Occipital lobe (tissue), 2 donors: Measurements from ENCODE around the gene WDR27. TPM values are rescaled to one million over a fixed set of nuclear protein-coding genes. Genes with fewer than 3 reads are reported as not detected.
"Not testable (repeated sequence)": the region's sequence is repeated elsewhere in the genome, so short reads cannot be mapped to it uniquely, and the experiment has no call there.

Experiments used
- DNase-seq: peaks from one replicate; lab custom pipeline; 2025; lab: John Stamatoyannopoulos, UW
- total RNA-seq: library from RNA; depleted of rRNA; stranded (reverse); fragments of >200 nt; gene quantifications from one replicate; pipeline ENCODE4 v1.2.3, GENCODE V29; 2014

The WDR27 gene
- total RNA-seq, 1 donor from 2014 or later, result 31.5 TPM

DNA sequence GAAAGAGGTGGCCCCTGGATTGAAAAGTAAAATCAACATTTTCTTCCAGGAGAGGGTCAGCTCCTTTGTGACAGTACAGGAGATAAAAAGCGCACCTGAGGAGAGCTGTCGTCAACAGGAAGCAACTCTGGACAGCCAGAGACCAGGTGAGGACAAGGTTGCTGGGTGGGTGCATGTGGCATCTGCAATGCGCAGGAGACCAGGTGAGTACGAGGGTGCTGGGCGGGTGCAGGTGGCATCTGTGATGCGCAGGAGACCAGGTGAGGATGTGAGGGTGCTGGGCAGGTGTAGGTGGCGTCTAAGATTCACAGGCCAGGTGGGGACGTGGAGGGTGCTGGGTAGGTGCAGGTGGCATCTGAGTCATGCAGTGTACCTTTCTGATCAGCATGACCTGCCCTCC is 38.4 kb downstream of the WDR27 start:
- DNase-seq, result no peak

DNA sequence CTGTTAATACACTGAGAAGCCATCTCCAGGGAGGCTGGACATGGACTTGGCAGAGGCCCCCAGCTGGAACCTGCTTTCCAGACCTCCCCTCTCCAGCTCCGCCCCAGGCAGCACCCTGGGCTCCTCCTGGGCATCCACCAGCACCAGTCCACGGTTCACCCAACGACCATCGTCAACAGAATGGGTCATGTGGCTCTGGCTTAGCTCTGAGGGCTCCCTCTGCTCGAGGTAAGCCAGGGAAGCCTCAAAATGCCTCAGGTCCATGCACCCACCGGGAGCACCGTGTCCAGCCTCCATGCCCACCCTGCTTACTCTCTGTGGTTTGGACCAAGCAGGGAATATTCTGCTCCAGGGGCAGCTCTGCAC is 40.5 kb downstream of the WDR27 start:
- DNase-seq, result no peak

DNA sequence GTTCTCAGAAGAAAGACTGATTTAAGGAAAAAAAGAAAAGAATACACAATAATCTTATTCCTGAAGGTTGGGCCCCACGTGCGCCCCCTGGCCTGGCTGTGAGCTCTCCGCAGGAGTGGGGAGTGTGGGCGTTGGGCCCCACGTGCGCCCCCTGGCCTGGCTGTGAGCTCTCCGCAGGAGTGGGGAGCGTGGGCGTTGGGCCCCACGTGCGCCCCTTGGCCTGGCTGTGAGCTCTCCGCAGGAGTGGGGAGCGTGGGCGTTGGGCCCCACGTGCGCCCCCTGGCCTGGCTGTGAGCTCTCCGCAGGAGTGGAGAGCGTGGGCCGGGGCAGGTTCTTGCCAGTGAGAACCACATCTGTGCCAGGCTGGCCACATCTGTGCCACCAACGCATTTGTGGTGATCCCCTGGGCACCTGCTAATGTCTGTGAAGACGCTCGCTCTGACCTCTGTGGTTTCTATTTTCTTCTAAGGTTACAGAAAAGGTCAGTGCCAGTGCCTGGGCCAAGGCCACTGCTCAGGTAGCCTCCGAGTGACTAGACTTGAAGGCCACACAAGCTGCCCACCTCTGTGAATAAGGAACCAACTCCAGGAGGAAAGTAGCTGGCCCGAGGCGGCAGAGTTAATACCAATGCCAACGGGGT is 41.0 kb downstream of the WDR27 start:
- DNase-seq, result no peak

DNA sequence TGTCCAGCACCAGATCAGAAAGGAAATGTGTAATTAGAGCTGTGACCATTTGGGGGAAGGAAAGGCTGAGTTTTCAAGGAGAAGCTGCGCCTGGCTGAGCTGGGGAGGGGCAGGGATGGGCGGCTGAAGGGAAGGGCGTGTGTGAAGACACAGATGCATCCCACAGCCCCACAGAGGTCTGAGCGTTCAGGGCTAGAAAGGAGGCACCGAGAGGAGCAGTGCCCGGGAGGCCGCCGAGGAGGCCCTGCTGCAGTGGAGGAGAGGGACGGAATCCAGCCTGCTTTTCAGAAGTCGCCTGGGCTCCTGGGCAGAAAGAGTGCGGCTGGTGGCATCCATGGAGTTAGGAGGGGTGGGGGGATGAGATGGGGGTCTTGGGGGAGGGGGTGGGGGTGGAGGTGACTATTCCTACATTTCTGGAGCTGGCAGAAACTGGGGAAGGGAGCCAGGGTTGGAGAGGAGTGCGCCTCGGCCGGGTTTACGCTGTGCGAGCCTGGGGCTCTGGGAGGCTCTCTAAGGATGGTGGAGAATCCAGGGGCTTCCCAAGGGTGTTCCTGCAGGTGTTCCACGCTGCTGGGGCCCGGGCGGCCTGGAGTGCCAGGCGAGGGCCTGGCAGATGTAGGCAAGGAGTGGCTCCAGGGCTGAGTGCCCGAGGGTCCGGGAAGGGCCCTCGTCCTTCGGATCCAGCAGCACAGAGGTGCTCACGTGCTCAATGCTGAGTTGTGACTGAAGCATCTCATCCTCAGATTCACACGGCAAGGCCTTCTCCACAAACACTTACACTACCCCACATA is 41.8 kb downstream of the WDR27 start:
- no peak for DNase-seq

DNA sequence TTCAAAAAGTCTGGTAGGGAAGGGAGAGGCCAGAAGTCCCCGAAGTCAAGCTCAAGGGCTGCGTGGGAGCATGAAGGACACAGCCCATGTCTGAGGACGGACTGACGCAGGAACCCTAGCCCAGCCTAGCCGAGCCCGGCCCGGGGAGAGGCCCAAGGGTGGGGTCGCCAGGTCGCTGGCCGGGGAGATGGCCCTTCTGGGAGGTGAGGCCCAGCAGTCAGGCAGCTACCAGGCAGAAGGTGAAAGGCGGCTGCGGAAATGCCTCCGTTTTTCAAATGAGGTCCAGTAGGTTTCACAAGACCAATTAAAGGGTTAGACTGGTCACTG is 44.6 kb downstream of the WDR27 start:
- no peak for DNase-seq

DNA sequence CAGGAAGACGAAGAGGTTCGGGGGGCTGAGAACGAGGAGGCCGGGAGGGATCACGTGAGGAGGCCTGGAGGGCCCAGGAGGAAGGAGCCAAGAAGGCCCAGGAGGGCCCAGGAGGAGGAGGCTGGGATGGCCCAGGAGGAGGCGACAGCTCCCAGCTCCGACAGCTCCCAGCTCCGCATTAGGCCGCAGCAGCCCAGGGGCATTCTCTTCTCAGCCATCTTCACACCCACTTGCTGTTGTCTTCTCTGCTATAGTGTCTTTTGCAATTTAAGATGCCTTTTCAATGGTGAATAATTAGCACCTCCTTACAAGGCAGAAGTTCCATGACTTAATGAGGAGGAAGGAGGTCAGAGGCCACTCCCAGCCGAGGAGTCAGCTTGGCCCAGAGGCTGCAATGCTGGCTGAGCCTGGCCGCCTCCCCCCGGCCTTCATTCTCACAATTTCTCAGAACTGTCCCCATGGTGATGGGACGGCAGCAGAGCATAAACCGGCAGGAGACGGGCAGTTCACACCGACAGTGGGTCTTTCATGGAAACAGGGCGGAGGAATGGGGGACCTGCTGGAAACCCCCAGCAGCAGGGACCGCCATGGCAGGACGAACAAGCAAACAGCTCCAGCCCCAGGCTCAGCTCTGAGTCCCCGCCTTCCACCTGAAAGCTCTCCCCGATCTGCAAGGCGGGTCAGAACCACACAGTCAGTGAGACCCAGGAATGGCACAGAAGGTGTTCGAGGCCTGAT is 45.1 kb downstream of the WDR27 start:
- no peak for DNase-seq

DNA sequence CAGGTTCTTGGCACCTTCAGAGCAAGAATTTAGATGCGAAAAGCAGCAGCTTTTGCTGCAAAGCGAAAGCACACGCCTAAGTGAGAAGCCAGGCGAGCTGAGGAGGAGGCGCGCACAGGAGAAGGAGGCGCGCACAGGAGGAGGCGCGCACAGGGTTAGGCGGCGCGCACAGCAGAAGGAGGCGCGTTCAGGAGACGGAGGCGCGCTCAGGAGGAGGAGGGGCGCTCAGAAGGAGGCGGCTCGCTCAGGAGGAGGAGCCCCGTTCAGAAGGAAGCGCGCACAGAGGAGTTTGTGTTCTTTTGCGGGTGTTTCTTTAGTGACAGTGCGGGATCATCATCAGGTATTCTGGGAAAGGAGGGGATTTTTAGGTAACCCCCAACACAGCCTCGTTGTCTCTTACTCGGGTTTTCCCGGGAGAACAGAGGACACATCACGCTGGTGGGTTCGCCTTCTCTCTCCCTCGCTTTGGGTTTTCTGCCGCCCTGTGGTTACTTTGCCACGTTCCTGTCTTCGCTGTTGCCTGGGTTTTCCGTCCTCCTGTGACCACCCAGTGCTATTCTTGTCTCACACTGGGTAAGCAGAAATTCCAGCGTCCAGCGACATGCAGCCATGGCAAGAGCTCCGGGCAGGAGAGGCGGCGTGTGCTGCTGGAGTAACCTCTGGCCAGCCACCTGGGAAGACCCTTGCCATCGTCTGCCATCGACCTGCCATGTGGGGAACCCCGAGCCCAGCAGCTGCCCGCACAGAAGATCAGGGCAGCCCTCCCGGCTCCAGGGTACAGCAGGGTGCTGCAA is 47.0 kb downstream of the WDR27 start:
- DNase-seq, result peak; percentile 45

DNA sequence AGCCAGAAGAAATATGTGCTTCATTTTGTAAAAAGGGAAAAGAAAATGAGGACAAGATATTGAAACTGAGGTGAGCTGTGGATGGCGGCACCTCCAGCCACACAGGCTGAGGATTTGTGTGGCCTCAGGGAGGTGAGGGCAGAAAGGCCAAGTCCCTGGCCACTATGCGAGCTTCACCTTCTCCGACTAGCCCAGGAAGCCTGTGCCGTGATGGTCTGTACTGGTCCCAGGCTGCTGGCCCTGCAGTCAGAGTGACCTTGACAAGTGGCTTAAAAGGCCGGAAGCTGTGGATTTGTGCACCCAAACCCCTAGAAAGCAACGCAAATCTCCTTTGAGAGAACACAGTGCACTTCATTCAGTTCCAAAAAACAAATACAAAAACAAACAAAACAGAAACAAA is 48.1 kb downstream of the WDR27 start:
- no peak for DNase-seq

DNA sequence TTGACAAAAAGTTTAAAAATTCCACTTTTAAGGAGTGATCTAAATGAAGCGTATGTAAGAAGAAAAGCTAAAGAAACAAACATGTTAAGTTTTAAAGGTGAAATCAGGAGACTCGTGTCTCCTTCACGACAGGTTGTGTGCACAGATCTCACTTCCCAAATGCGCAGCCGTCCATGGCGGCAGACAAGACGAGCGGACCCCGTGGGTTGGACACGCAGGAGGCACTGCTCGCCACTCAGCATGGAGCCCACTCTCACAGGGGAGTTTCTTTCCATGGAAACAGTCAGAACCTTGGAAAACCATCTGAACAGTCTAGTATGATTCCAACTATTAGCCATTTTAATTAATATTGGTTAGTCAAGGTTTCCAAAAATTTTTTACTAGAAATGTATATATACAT is 48.9 kb downstream of the WDR27 start:
- no peak for DNase-seq

DNA sequence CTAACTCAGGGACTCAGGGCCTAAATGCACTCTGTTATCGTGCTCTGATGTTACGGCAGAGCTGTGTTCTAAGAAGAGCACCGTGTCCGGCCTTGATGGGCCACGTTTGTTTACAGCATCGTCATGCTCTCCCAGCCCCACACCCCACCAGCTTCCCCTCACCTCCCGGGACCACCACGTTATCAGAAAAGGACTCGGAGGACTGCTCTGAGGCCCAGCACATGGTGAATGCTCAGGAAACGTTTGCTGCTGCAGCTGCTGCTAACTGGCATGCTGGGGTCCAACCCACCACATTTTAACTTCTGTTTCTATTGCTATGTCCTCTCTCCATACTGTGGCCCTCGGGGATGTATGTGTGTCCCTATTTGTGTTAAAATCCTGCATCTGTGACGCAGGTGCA is 50.3 kb downstream of the WDR27 start:
- no peak for DNase-seq

DNA sequence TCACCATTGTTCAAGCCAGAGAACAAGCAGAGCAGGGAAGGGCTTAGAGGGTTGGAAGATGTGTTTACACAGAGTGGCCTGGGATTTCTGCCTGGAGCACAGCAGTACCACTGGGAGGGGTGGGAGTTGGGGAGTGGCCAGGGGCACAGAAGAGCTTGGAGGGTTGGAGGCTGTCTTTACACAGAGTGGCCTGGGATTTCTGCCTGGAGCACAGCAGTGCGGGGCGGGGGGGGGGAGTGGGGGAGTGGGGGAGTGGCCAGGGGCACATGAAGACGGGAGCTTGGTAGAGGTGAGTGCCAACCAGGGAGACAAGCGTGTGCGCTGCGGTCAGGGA is 50.9 kb downstream of the WDR27 start:
- no peak for DNase-seq

DNA sequence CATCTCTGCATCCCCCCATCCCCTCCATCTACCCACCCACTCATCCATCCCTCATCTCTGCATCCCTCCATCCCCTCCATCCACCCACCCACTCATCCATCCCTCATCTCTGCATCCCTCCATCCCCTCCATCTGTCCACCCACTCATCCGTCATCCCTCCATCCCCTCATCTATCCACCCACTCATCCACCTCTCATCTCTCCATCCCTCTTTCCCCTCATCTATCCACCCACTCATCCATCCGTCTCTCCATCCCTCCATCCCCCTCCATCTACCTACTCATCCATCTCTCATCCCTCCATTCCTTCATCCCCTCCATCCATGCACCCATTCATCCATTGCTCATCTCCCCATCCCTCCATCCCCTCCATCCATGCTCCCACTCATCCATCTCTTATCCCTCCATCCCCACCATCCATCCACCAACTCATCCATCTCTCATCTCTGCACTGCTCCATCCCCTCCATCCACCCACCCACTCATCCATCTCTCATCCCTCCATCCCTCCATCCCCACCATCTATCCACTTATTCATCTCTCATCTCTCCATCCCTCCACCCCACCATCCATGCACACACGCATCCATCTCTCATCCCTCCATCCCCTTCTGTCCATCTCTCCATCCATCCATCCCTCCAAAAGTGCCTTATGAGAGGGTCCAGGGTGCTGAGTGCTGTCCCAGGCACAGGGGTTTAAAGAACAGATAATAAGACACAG is 51.4 kb downstream of the WDR27 start:
- DNase-seq, result no peak

DNA sequence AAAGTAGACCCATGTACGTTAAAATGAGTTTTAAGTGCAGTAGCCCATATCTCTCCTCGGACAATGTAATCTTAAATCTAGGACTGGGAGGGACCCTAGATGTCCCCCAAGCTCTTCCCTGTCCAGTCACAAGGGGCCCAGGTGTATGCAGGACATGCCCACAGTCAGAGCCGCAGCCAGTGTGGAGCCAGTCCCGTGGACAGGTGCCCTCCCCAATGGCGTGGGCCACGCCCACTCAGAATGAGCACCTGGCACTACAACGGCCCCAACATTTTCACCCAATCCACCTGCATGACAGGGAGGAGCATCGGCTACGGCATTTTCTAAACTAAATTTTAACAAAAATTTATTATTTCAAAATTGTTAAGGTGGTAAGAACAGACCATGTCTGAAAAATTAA is 53.2 kb downstream of the WDR27 start:
- no peak for DNase-seq

DNA sequence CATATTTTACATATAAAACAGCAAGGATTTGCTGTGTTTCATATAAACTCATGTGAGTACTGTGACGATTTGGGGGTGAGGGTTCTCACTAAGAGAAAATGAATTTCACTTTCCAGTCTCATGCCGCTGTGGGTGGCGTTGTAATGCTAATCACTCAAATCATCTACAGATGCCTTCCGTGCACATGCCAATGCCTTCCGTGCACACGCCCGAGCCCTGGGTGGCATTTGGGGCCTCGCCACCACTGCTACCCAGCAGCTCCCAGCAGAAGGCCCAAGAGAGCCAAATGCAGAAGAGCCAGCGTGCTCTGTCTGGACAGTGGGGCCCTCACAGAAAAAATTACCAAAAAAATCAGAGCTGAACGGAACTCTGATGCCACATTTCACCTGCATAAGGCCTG is 53.7 kb downstream of the WDR27 start:
- no peak for DNase-seq

DNA sequence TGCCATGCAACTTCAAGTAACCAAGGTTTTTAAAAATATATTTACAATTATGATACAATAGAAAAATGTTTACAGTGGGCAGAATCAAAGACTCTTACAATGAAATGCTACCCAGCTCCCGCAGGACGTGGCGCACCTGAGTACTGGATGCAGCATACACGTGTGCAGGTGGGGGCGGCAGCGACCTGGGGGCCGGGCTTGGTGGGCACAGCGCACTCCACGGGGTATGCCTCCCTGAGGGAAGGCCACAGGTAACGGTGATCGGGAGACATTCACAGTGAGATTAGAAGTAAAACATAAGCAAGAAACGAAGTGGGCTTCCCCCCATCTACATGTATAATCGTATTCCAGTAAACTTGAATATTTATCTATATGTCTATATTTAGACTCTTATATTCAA is 54.2 kb downstream of the WDR27 start:
- DNase-seq, result no peak

DNA sequence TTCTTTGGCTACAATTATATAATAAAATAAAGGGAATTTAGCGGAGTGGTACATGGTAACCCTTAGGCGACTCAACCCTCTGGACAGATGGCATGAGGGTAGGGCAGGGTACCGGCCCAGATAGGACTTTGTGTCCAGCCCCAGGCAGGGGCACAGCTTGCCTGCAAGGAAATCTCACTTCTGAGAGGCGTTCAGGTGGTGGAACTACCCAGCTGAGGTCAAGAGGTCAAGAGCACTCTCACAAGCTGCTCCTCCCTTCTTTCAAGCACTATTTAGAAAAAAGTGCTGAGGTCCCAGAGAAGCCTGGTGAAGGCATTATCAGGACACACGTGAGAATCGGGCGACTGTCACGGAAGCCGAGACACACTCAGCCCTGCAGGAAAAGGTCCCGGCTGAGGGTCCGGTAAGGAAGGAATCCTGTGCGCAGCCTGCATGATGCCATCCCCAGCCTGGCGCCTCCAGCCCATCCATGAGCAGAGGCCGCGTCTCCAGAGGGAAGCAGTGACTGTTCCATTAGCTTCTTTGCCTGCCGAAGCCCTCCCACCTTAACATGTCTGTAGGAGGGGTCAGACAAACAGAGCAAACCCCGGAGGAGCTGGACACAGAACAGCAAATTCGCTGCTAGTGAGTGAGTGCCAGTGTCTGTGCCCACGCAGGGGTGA is 54.8 kb downstream of the WDR27 start:
- no peak for DNase-seq

DNA sequence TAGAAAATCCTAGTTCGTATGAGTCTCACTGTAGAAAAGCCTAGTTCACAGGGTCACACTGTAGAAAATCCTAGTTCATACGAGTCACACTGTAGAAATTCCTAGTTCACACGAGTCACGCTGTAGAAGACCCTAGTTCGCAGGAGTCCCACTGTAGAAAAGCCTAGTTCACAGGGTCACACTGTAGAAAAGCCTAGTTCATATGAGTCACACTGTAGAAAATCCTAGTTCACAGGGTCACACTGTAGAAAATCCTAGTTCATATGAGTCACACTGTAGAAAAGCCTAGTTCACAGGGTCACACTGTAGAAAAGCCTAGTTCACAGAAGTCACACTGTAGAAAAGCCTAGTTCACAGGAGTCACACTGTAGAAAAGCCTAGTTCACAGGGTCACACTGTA is 56.4 kb downstream of the WDR27 start:
- DNase-seq, result not testable (repeated sequence)

DNA sequence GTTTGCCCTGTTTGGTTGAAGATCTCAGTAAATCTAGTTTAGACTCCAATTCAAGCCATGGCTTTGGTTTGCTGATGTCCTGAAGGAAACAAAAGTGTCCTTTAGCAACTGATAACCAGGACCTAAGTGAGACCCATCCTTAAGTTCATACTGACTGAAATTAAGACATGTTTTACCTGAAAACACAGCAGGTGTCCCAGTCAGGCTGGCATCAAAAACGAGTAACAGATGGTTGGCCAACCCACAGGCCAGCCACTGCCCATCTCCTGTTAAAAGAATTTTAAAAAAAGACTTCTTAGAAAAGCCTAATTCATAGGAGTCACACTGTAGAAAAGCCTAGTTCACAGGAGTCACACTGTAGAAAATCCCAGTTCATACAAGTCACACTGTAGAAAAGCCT is 58.3 kb downstream of the WDR27 start:
- no peak for DNase-seq

DNA sequence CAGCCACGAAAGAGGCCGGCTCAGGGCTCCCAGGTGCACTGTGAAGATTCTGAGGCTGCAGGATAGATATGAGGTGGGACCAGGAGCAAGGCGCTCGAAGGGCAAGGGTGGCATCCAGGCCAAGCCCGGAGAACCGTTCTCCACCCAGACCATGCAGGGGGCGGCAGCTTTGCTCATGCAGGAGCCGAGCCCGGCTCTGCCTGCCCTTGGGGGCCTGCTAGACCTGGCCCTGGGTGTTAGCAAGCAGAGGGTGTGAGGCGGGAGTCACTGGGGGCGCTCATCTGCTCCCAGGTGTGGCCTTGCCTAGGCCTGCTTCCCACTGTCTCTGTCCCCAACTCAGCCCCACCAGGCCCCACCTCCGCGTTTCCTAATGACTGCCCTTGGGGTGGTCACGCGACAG is 59.4 kb downstream of the WDR27 start:
- DNase-seq, result no peak

DNA sequence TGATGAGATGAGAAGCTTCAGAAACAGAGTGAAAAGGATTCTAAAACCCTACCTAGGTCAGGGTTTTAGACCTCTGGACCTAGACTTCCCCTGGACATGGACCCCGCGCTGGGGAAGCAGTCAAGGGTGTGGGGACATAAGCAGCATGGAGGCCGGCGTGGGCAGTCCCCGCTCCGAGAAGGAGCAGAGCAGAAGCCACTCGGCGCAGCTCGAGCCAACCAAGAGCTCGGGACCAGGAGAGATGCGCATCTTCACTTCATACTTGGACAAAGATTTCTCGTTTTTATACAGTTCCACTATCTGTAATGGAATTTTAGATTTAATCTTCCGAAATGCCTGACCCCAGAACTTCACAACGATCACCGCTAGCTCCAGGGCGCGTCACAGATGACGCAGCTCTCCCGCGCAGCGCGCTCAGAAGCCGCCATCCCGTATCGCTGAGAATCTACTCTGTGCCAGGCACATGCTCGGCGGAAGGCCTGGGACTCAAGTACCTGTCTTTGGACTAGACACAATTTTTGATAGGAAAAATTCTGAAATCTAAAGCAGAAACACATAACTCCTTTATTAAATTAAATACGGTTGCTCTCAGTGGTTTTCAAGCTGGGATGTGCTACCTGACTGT is 60.3 kb downstream of the WDR27 start:
- DNase-seq, result no peak

DNA sequence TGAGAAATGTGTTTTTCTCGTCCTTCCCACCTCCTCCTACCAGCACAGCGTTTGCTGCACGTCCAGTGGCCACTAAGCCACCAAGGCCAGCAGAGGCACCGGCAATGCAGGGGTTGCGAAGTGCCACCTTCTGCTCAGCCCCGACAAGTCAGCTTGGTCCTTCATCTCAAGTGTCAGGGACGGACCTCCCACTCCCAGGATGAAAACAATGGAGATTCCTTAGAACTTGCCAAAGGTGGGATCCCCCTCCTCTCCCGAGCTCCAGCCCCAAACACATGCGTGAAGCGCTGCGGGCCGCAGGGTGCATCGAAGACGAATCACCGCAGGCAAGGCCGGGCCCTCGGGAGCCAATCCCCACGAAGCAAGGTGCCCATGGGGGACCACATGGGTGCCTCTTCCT is 60.8 kb downstream of the WDR27 start:
- no peak for DNase-seq
